ENCODE data around the gene DBP.

DBP gene

DNA sequence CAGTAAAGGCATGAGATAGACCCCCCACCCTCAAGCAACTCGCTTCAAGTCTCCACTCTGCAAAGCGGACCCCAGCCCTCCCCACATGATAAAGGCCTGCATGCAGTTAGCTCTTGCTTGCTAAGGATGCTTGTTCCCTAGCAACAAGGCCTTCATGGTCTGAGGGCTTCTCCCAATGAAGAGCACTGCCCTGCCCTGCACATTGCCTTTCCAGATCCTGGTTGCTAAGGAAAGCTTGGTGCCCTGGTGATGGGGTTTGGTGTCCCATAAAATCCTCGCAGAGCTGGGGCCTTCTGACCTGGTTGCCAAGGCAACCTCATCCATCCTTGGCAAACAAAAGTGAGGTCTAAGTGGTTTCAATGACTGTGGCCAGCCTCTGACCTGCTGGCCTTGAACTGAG, 6.0 kb downstream of the DBP start:
- Histone ChIP-seq H3K9me2 (replicated peaks; ENCODE audit: low read depth, low read length) (no peaks in the 10 kb centered on the region), H3K79me2 (ENCODE audit: insufficient read depth, low read length) (peaks cover 34% of the 10 kb centered on the region), H3K4me3 (ENCODE audit: low read length, poor library complexity, severe bottlenecking) (no peak overlapping the region), H3K4me2 (ENCODE audit: low read depth, low read length, poor library complexity, severe bottlenecking) (no peak overlapping the region), H3K27me3 (ENCODE audit: insufficient read depth, low read length, poor library complexity, severe bottlenecking) (no peaks in the 10 kb centered on the region), H2AFZ (ENCODE audit: low read length) (no peak overlapping the region), H3K36me3 (ENCODE audit: insufficient read depth, low read length) (peaks cover 12% of the 10 kb centered on the region; the same call in 1 of the 2 replicates), H3K9ac (ENCODE audit: low read depth, low read length, poor library complexity, severe bottlenecking) (no peak overlapping the region), H3K9me3 (ENCODE audit: insufficient read depth, low read depth, low read length) (no peaks in the 10 kb centered on the region), H3K4me1 (ENCODE audit: insufficient read depth, low read length, poor library complexity, severe bottlenecking) (peaks cover 27% of the 10 kb centered on the region), H4K20me1 (ENCODE audit: insufficient read depth, low read length, poor library complexity, severe bottlenecking) (peaks cover 4% of the 10 kb centered on the region), H3F3A (ENCODE audit: low read depth) (no peaks in the 10 kb centered on the region)
- no peak for TF ChIP-seq CTCF (conservative IDR thresholded peaks at IDR 0.05; ENCODE audit: low read length)
- no peak for TF ChIP-seq EZH2phosphoT487 (IDR thresholded peaks at IDR 0.05; ENCODE audit: borderline replicate concordance)

GRCh38 chr19:48630296-48631063, 6.7 kb downstream of the DBP start:
- Histone ChIP-seq H3K27me3 (ENCODE audit: insufficient read depth, low read length, poor library complexity, severe bottlenecking) (no peaks in the 10 kb centered on the region), H3K9me2 (replicated peaks; ENCODE audit: low read depth, low read length) (no peaks in the 10 kb centered on the region), H3K36me3 (ENCODE audit: insufficient read depth, low read length) (peaks cover 12% of the 10 kb centered on the region; the same call in 1 of the 2 replicates), H3K4me2 (ENCODE audit: low read depth, low read length, poor library complexity, severe bottlenecking) (no peak overlapping the region), H3K4me3 (ENCODE audit: low read length, poor library complexity, severe bottlenecking) (no peak overlapping the region), H3K4me1 (ENCODE audit: insufficient read depth, low read length, poor library complexity, severe bottlenecking) (peaks cover 27% of the 10 kb centered on the region), H3F3A (ENCODE audit: low read depth) (no peaks in the 10 kb centered on the region), H4K20me1 (ENCODE audit: insufficient read depth, low read length, poor library complexity, severe bottlenecking) (peaks cover 4% of the 10 kb centered on the region), H2AFZ (ENCODE audit: low read length) (no peak overlapping the region), H3K79me2 (ENCODE audit: insufficient read depth, low read length) (peaks cover 27% of the 10 kb centered on the region), H3K9me3 (ENCODE audit: insufficient read depth, low read depth, low read length) (no peaks in the 10 kb centered on the region), H3K9ac (ENCODE audit: low read depth, low read length, poor library complexity, severe bottlenecking) (no peak overlapping the region)
- no peak for TF ChIP-seq CTCF (conservative IDR thresholded peaks at IDR 0.05; ENCODE audit: low read length)
- TF ChIP-seq EZH2phosphoT487 (IDR thresholded peaks at IDR 0.05; ENCODE audit: borderline replicate concordance): no peak

DNA sequence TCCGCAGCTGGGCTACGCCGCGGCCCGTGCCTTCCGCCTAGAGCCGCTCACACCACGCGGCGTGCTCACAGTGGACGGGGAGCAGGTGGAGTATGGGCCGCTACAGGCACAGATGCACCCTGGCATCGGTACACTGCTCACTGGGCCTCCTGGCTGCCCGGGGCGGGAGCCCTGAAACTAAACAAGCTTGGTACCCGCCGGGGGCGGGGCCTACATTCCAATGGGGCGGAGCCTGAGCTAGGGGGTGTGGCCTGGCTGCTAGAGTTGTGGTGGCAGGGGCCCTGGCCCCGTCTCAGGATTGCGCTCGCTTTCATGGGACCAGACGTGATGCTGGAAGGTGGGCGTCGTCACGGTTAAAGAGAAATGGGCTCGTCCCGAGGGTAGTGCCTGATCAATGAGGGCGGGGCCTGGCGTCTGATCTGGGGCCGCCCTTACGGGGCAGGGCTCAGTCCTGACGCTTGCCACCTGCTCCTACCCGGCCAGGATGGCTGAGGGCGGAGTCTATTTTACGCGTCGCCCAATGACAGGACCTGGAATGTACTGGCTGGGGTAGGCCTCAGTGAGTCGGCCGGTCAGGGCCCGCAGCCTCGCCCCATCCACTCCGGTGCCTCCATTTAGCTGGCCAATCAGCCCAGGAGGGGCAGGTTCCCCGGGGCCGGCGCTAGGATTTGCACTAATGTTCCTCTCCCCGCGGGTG, 7.4 kb downstream of the DBP start:
- H3K36me3 ChIP-seq (ENCODE audit: insufficient read depth, low read length): peaks cover 12% of the 10 kb centered on the region; the same call in 1 of the 2 replicates
- peaks cover under 1% of the 10 kb centered on the region for H4K20me1 ChIP-seq (ENCODE audit: insufficient read depth, low read length, poor library complexity, severe bottlenecking)
- no peak overlapping the region for H3K4me3 ChIP-seq (ENCODE audit: low read length, poor library complexity, severe bottlenecking)
- H3K4me1 ChIP-seq (ENCODE audit: insufficient read depth, low read length, poor library complexity, severe bottlenecking): peaks cover 23% of the 10 kb centered on the region
- H3K79me2 ChIP-seq (ENCODE audit: insufficient read depth, low read length): peaks cover 23% of the 10 kb centered on the region
- no peaks in the 10 kb centered on the region for H3K27me3 ChIP-seq (ENCODE audit: insufficient read depth, low read length, poor library complexity, severe bottlenecking)
- no peak overlapping the region for H3K4me2 ChIP-seq (ENCODE audit: low read depth, low read length, poor library complexity, severe bottlenecking)
- H3K9ac ChIP-seq (ENCODE audit: low read depth, low read length, poor library complexity, severe bottlenecking): no peak overlapping the region
- no peaks in the 10 kb centered on the region for H3K9me3 ChIP-seq (ENCODE audit: insufficient read depth, low read depth, low read length)
- H3F3A ChIP-seq (ENCODE audit: low read depth): no peaks in the 10 kb centered on the region
- no peak for TF ChIP-seq EZH2phosphoT487 (IDR thresholded peaks at IDR 0.05; ENCODE audit: borderline replicate concordance)
- TF ChIP-seq CTCF (conservative IDR thresholded peaks at IDR 0.05; ENCODE audit: low read length): no peak
- H3K9me2 ChIP-seq (replicated peaks; ENCODE audit: low read depth, low read length): no peaks in the 10 kb centered on the region
- no peak overlapping the region for H2AFZ ChIP-seq (ENCODE audit: low read length)

Measured in Loucy (cell line).